NB4 (cell line): ENCODE data around the gene MYLK3.

ENCODE experiments used
- MAX ChIP-seq: IDR thresholded peaks from 2 replicates; pipeline ENCODE4 v1.6.1; 2011; ENCODE audit warnings: low read depth, low read length
- MYC ChIP-seq: IDR thresholded peaks from 2 replicates; pipeline ENCODE4 v1.6.1; 2011; ENCODE audit warnings: low read depth, low read length
- POLR2A ChIP-seq: IDR thresholded peaks from 2 replicates; pipeline ENCODE4 v1.6.1; 2011; ENCODE audit warnings: mild to moderate bottlenecking; ENCODE audit not compliant: insufficient read length; ENCODE audit errors: extremely low read depth
- TF ChIP-seq, protein P1 (sequence below): IDR thresholded peaks from one replicate; pipeline ENCODE4 v1.5.1; 2012; ENCODE audit warnings: low read depth, low read length

- TF ChIP-seq, protein P1, sequence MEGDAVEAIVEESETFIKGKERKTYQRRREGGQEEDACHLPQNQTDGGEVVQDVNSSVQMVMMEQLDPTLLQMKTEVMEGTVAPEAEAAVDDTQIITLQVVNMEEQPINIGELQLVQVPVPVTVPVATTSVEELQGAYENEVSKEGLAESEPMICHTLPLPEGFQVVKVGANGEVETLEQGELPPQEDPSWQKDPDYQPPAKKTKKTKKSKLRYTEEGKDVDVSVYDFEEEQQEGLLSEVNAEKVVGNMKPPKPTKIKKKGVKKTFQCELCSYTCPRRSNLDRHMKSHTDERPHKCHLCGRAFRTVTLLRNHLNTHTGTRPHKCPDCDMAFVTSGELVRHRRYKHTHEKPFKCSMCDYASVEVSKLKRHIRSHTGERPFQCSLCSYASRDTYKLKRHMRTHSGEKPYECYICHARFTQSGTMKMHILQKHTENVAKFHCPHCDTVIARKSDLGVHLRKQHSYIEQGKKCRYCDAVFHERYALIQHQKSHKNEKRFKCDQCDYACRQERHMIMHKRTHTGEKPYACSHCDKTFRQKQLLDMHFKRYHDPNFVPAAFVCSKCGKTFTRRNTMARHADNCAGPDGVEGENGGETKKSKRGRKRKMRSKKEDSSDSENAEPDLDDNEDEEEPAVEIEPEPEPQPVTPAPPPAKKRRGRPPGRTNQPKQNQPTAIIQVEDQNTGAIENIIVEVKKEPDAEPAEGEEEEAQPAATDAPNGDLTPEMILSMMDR = no peak
- no peak for TF ChIP-seq POLR2A
- TF ChIP-seq MYC = no peak
- no peak for TF ChIP-seq MAX
Observed at GRCh38 chr16:46715769-46716305, 32.3 kb downstream of the MYLK3 start.
